ENCODE results near the gene ABTB1.

Gene ABTB1

DNA sequence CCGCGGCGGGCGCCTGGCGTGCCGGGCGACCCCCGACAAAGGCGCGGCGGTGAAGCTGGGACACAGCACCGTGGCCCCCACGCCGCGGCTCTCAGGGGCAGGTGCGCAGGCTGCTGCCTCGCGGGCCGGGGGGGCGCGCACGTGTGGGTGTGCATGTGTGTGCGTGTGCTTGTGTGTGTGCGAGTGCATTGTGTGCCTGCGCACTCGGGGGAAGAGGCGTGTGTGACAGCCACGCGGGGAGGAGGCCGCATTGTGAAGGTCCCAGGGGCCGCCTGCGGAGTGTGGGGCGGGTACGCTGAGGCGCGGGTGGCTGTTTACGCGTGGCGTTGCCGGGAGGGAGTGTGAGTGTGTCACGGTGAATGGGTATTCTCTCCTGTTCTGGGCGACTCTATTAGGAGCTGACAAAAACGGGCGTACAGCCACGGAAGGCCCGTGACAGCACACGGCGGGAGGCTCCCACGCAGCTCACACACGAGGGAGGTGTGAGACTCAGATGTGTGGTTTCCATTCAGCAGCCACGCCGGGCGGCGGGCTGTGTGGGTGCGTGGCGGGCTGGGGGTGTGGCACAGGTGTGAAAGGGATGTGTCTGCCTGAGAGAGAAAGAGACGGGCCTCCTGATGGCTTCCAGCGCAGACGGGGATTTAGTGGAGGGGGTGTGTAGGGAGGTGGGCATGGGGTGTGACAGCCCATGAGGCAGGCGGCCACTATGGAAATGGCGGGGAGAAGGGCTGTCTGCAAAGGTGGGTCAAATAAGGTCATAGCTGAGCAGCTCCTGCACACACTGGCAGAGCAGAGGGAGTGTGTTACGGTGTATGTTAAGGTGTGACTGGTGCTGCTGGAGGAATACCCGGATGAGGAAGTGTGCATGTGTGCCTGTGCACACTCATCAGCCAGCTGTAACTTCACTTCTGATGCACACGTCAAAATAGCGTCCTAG lies 43.0 kb upstream of the ABTB1 start:
- TF ChIP-seq POLR2A (IDR thresholded peaks at IDR 0.05; ENCODE audit: extremely low read depth, insufficient read length) (no peak), MAX (IDR thresholded peaks at IDR 0.05; ENCODE audit: low read depth, low read length) (no peak)
- TF ChIP-seq, protein P1, sequence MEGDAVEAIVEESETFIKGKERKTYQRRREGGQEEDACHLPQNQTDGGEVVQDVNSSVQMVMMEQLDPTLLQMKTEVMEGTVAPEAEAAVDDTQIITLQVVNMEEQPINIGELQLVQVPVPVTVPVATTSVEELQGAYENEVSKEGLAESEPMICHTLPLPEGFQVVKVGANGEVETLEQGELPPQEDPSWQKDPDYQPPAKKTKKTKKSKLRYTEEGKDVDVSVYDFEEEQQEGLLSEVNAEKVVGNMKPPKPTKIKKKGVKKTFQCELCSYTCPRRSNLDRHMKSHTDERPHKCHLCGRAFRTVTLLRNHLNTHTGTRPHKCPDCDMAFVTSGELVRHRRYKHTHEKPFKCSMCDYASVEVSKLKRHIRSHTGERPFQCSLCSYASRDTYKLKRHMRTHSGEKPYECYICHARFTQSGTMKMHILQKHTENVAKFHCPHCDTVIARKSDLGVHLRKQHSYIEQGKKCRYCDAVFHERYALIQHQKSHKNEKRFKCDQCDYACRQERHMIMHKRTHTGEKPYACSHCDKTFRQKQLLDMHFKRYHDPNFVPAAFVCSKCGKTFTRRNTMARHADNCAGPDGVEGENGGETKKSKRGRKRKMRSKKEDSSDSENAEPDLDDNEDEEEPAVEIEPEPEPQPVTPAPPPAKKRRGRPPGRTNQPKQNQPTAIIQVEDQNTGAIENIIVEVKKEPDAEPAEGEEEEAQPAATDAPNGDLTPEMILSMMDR (IDR thresholded peaks at IDR 0.05; ENCODE audit: low read depth, low read length), result no peak
- DNase-seq (ENCODE audit: low read depth), result peak; percentile 29
- H3K4me3 ChIP-seq (ENCODE audit: low read depth, low read length), result no peak overlapping the region

- DNase-seq (ENCODE audit: low read depth), result no peak
These were observed 41.7 kb upstream of the ABTB1 start for GRCh38 chr3:127630811-127631714.

GRCh38 chr3:127632035-127632820 lies 40.5 kb upstream of the ABTB1 start:
- H3K4me3 ChIP-seq (ENCODE audit: low read depth, low read length), result no peak overlapping the region
- TF ChIP-seq MYC (IDR thresholded peaks at IDR 0.05; ENCODE audit: low read depth, low read length) (no peak), MAX (IDR thresholded peaks at IDR 0.05; ENCODE audit: low read depth, low read length) (no peak), POLR2A (IDR thresholded peaks at IDR 0.05; ENCODE audit: extremely low read depth, insufficient read length) (no peak)
- TF ChIP-seq, protein P1 (IDR thresholded peaks at IDR 0.05; ENCODE audit: low read depth, low read length), result no peak
- no peak for DNase-seq (ENCODE audit: low read depth)

More at GRCh38 chr3:127630811-127631714, 41.7 kb upstream of the ABTB1 start:
- TF ChIP-seq POLR2A (IDR thresholded peaks at IDR 0.05; ENCODE audit: extremely low read depth, insufficient read length) (no peak), MAX (IDR thresholded peaks at IDR 0.05; ENCODE audit: low read depth, low read length) (no peak), MYC (IDR thresholded peaks at IDR 0.05; ENCODE audit: low read depth, low read length) (no peak)
- TF ChIP-seq, protein P1 (IDR thresholded peaks at IDR 0.05; ENCODE audit: low read depth, low read length), result no peak
- no peak overlapping the region for H3K4me3 ChIP-seq (ENCODE audit: low read depth, low read length)

DNA sequence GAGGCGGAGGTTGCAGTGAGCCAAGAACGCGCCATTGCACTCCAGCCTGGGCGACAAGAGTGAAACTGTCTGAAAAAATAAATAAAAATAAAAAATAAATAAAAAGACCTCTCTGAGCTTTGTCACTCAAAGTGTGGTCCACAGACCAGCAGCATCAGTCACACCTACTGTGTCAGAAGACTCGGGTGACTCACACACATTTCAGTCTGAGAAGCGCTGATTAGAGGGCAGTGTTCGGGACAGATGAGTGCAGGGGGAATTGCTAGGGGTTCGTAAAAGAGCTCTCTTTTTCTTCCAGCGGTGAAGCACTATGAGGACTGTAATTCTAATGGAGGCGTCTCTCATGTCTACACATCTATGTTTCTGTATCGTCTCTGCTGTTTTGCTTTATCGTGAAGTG lies 38.1 kb upstream of the ABTB1 start:
- no peak overlapping the region for H3K4me3 ChIP-seq (ENCODE audit: low read depth, low read length)
- DNase-seq (ENCODE audit: low read depth), result no peak
- TF ChIP-seq POLR2A (IDR thresholded peaks at IDR 0.05; ENCODE audit: extremely low read depth, insufficient read length), result no peak

GRCh38 chr3:127637546-127637945 lies 35.2 kb upstream of the ABTB1 start:
- no peak overlapping the region for H3K4me3 ChIP-seq (ENCODE audit: low read depth, low read length)
- TF ChIP-seq, protein P1 (IDR thresholded peaks at IDR 0.05; ENCODE audit: low read depth, low read length), result no peak
- no peak for TF ChIP-seq MAX (IDR thresholded peaks at IDR 0.05; ENCODE audit: low read depth, low read length)
- DNase-seq (ENCODE audit: low read depth), result peak; percentile 65
